HepG2 (cell line): Measurements from ENCODE around the gene ADAMTS2. TPM values are rescaled to one million over a fixed set of nuclear protein-coding genes. Genes with fewer than 3 reads are reported as not detected.

Experiments
- ATAC-seq: fragments of 200-7000 bp; cut with Tn5 transposase; 3 replicates; pipeline ENCODE4 v1.9.1; 2020; ENCODE audit warnings: mild to moderate bottlenecking, moderate library complexity
- BruUV-seq: library from RNA; stranded (reverse); fragments of 400-500 nt; replicated peaks from 2 replicates; lab custom pipeline; 2021; lab: Mats Ljungman, UMichigan
- CTCF ChIA-PET: fragments of 300-600 bp; formaldehyde crosslinking; extraction: SDS; loops from one replicate; lab custom pipeline; 2021; ENCODE audit warnings: low total read pairs, inconsistent platforms, low intra/inter-chr PET ratio; lab: Yijun Ruan, JAX
- POLR2A ChIA-PET: fragments of 350-600 bp; sonication (Branson Sonifier 250); formaldehyde crosslinking; loops from one replicate; lab custom pipeline; 2020; ENCODE audit warnings: antibody characterized with exemption, inconsistent platforms; lab: Yijun Ruan, JAX
- DNase-seq: peaks from one replicate; pipeline ENCODE4 v3.0.0-alpha.2; 2015; ENCODE audit warnings: low spot score
- FAIRE-seq: peaks from 3 replicates; lab custom pipeline; 2011; peaks lifted over from hg19 to GRCh38; lab: Jason Lieb, UNC
- H2AFZ ChIP-seq: one replicate; pipeline ENCODE4 v1.6.1; 2011; ENCODE audit warnings: low read length, inconsistent platforms
- H3K27ac ChIP-seq: fragments of 300-600 bp; 3 replicates; pipeline ENCODE4 v1.8.0; 2011; ENCODE audit warnings: mixed run types, mild to moderate bottlenecking, mixed read lengths, low read length, inconsistent platforms; ENCODE audit not compliant: insufficient read depth; ENCODE audit errors: extremely low read length
- H3K27me3 ChIP-seq, 2 experiments: fragments of 200-600 bp in 1 of 2; 2 replicates in 1 of 2; 3 replicates in 1 of 2; pipeline versions ENCODE4 v1.6.0 to v1.8.0; 2011; ENCODE audit warnings: low read length in 2 of 2, mild to moderate bottlenecking in 2 of 2, moderate library complexity in 2 of 2, inconsistent platforms in 1 of 2; ENCODE audit not compliant: insufficient read depth in 2 of 2, control insufficient read depth in 1 of 2
- H3K36me3 ChIP-seq, 2 experiments: fragments of 200-600 bp in 1 of 2; replicated peaks in 1 of 2; 2 replicates in 1 of 2; 3 replicates in 1 of 2; pipeline versions ENCODE4 v1.5.1 to v1.8.0; 2011; ENCODE audit warnings: low read length in 2 of 2, inconsistent platforms in 1 of 2; ENCODE audit not compliant: insufficient read depth in 2 of 2, control insufficient read depth in 1 of 2
- H3K4me1 ChIP-seq: 2 replicates; pipeline ENCODE4 v1.5.1; 2012; ENCODE audit warnings: low read length, inconsistent platforms; ENCODE audit not compliant: insufficient read depth
- H3K4me2 ChIP-seq: 2 replicates; pipeline ENCODE4 v1.6.0; 2011; ENCODE audit warnings: low read depth, low read length, inconsistent platforms
- H3K4me3 ChIP-seq, 3 experiments: fragments of 200-600 bp in 1 of 3; sonication (generic), shearing (Covaris generic) in 1 of 3; replicated peaks in 1 of 3; 2 replicates each; pipeline ENCODE4 v1.5.1; 2011 to 2016; ENCODE audit warnings: low read length in 3 of 3, inconsistent platforms in 2 of 3, low read depth in 2 of 3, mild to moderate bottlenecking in 2 of 3, control low read depth in 1 of 3, mixed read lengths in 1 of 3; ENCODE audit not compliant: insufficient read depth in 1 of 3
- H3K79me2 ChIP-seq: one replicate; pipeline ENCODE4 v1.6.1; 2011; ENCODE audit warnings: low read length, inconsistent platforms; ENCODE audit not compliant: insufficient read depth
- H3K9ac ChIP-seq: 2 replicates; pipeline ENCODE4 v1.6.0; 2011; ENCODE audit warnings: mild to moderate bottlenecking, low read depth, low read length, inconsistent platforms; ENCODE audit not compliant: insufficient read depth
- H3K9me3 ChIP-seq: 2 replicates; pipeline ENCODE4 v1.5.1; 2012; ENCODE audit warnings: mild to moderate bottlenecking, low read length
- H4K20me1 ChIP-seq: 2 replicates; pipeline ENCODE4 v1.6.0; 2011; ENCODE audit warnings: inconsistent platforms, mild to moderate bottlenecking, low read length, moderate library complexity; ENCODE audit not compliant: insufficient read depth
- CEBPG ChIP-seq: IDR thresholded peaks from 2 replicates; pipeline ENCODE4 v1.6.1; 2016
- FOXJ3 ChIP-seq: sonication (generic); formaldehyde crosslinking; IDR thresholded peaks from 2 replicates; pipeline ENCODE4 v1.4.0; 2020; ENCODE audit warnings: missing genetic modification reagents, mild to moderate bottlenecking, borderline replicate concordance
- FOXK2 ChIP-seq: fragments of 450-650 bp; IDR thresholded peaks from 2 replicates; pipeline ENCODE4 v1.6.1; 2016
- SNAI1 ChIP-seq: sonication (generic); formaldehyde crosslinking; IDR thresholded peaks from 2 replicates; pipeline ENCODE4 v1.5.0; 2020; ENCODE audit warnings: mild to moderate bottlenecking, missing genetic modification reagents, borderline replicate concordance
- SPEN ChIP-seq: sonication (generic); formaldehyde crosslinking; IDR thresholded peaks from 2 replicates; pipeline ENCODE4 v1.5.1; 2020; ENCODE audit warnings: low read depth, mild to moderate bottlenecking, missing genetic modification reagents
- TEAD3 ChIP-seq: optimal IDR thresholded peaks from 2 replicates; pipeline ENCODE3; 2016; ENCODE audit warnings: borderline replicate concordance
- ZNF234 ChIP-seq: sonication (generic); formaldehyde crosslinking; conservative IDR thresholded peaks from 2 replicates; pipeline ENCODE4 v1.5.1; 2020; ENCODE audit warnings: mild to moderate bottlenecking, missing genetic modification reagents
- ZNF766 ChIP-seq: sonication (generic); formaldehyde crosslinking; IDR thresholded peaks from 2 replicates; pipeline ENCODE4 v1.5.0; 2020; ENCODE audit warnings: missing genetic modification reagents, borderline replicate concordance
- ZNF839 ChIP-seq: sonication (generic); formaldehyde crosslinking; IDR thresholded peaks from 2 replicates; pipeline ENCODE4 v1.4.0; 2020; ENCODE audit warnings: missing genetic modification reagents, mild to moderate bottlenecking, borderline replicate concordance
- WGBS: methylation state at CpG from one replicate; pipeline ENCODE4 v1.1.6; 2017; ENCODE audit warnings: low lambda C conversion rate; 5-methylcytosine and 5-hydroxymethylcytosine counted together
- in situ Hi-C: cut with HindIII; loops from 2 replicates; pipeline ENCODE4 v1.10.0; 2017; ENCODE audit warnings: low pct_unique_long_range_greater_than_20kb; ENCODE audit not compliant: extremely low pct_ligation_motif_present
- intact Hi-C: fragments of 100-400 bp; cut with micrococcal nuclease; formaldehyde crosslinking; loops from one replicate; pipeline ENCODE4 v1.10.0; 2022; ENCODE audit not compliant: unreplicated experiment
- polyA plus RNA-seq, 8 experiments: library from polyadenylated mRNA; depleted of rRNA in 3 of 8; stranded (reverse) in 7 of 8; unstranded in 1 of 8; fragments of >200 nt; fragmentation: Illumina TruSeq in 4 of 8; extraction: Trizol in 4 of 8; gene quantifications; 2 replicates each; pipeline versions ENCODE4 v1.2.1 to v1.2.3, GENCODE V29; 2011 to 2016; ENCODE audit warnings: low read depth in 4 of 8, missing spikeins in 1 of 8, mixed read lengths in 1 of 8; ENCODE audit not compliant: insufficient read depth in 1 of 8
- total RNA-seq, 5 experiments: library from RNA; depleted of rRNA; stranded (reverse); fragments of >200 nt; fragmentation: Illumina TruSeq; extraction: Trizol; gene quantifications; 2 replicates each; pipeline ENCODE4 v1.2.3, GENCODE V29; 2016; ENCODE audit warnings: low read depth in 1 of 5
- TF ChIP-seq, protein P1 (sequence below): sonication (generic); formaldehyde crosslinking; conservative IDR thresholded peaks from 2 replicates; pipeline ENCODE4 v1.4.0; 2020; ENCODE audit warnings: missing genetic modification reagents
- TF ChIP-seq, protein P2 (sequence below): sonication (generic); formaldehyde crosslinking; IDR thresholded peaks from 2 replicates; pipeline ENCODE4 v1.4.0; 2020; ENCODE audit warnings: missing genetic modification reagents, mild to moderate bottlenecking, borderline replicate concordance

Gene ADAMTS2
- total and polyA plus RNA-seq, 2 of the 13 experiments (the other 11 are each of a cell fraction or from before 2014, with no cell fraction given): 0.24 to 3.5 TPM

DNA sequence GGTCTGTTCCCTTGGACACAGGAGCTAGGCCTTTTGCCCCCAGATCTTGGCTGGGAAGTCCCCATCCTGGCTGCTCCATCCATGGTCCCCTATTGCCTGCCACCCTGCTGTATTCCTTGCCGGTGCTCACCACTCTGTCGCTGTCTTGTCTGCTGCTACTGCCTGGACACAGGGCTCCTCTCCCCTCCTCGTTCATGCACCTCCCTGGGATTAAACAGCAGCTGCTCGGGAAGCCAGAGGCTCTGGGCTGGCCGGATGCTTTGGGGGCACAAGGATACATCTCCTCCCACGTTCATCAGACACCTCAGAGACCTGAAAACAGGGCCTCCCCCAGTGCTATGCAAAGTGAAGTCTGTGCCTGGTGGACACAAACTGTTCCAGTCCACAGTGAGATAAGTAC, 174.7 kb downstream of the ADAMTS2 start:
- in situ Hi-C loops: no loop called here
- TF ChIP-seq ZNF766 (CRISPR knock-in tag) (no peak), FOXK2 (no peak), ZNF839 (CRISPR knock-in tag) (no peak), CEBPG (CRISPR knock-in tag) (no peak)
- FAIRE-seq: no peak
- Histone ChIP-seq H3K27me3 (peaks cover 1 to 9% of the 10 kb centered on the region in 2 experiments; a peak in 2 of 5 replicates), H3K4me3 (no peak overlapping the region), H3K36me3 (no peaks in the 10 kb centered on the region), H3K4me1 (no peaks in the 10 kb centered on the region), H3K9me3 (no peaks in the 10 kb centered on the region), H3K27ac (no peak overlapping the region), H2AFZ (no peak overlapping the region), H3K79me2 (no peaks in the 10 kb centered on the region), H4K20me1 (no peaks in the 10 kb centered on the region), H3K4me2 (no peak overlapping the region), H3K9ac (no peak overlapping the region)
- POLR2A ChIA-PET: no interaction called here
- ATAC-seq: no peak
- BruUV-seq: no TSS peak
- CTCF ChIA-PET: no interaction called here
- intact Hi-C loops: no loop called here
- no peak for DNase-seq
- WGBS: 25% methylated on average over 3 of the region's 6 CpGs

- FAIRE-seq (no peak), DNase-seq (no peak), ATAC-seq (no peak)
- in situ Hi-C loops: loop anchor here (5.0 kb wide), 2 partner anchors 92 to 327 kb away; no protein-coding TSS in a partner anchor
- no peak overlapping the region for H2AFZ ChIP-seq
- no peaks in the 10 kb centered on the region for H3K79me2 ChIP-seq
- no peaks in the 10 kb centered on the region for H3K9me3 ChIP-seq
- no peak overlapping the region for H3K9ac ChIP-seq
- no peaks in the 10 kb centered on the region for H4K20me1 ChIP-seq
- WGBS: 23% methylated on average over 1 of the region's 1 CpG
- POLR2A ChIA-PET: no interaction called here
- H3K36me3 ChIP-seq: no peaks in the 10 kb centered on the region
- H3K4me2 ChIP-seq: no peak overlapping the region
- H3K4me3 ChIP-seq: no peak overlapping the region
- BruUV-seq: no TSS peak
- peaks cover 3 to 6% of the 10 kb centered on the region in 2 experiments; a peak in 3 of 5 replicates for H3K27me3 ChIP-seq
- intact Hi-C loops: loop anchor here (10.0 kb wide), 1 partner anchor 95 kb away; no protein-coding TSS in a partner anchor
- H3K4me1 ChIP-seq: no peaks in the 10 kb centered on the region
- CTCF ChIA-PET: no interaction called here
- H3K27ac ChIP-seq: no peak overlapping the region
- TF ChIP-seq SNAI1 (CRISPR knock-in tag): no peak
- TF ChIP-seq, protein P1, sequence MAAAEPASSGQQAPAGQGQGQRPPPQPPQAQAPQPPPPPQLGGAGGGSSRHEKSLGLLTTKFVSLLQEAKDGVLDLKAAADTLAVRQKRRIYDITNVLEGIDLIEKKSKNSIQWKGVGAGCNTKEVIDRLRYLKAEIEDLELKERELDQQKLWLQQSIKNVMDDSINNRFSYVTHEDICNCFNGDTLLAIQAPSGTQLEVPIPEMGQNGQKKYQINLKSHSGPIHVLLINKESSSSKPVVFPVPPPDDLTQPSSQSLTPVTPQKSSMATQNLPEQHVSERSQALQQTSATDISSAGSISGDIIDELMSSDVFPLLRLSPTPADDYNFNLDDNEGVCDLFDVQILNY (CRISPR knock-in tag): no peak
- no peak for TF ChIP-seq SPEN (CRISPR knock-in tag)
- no peak for TF ChIP-seq TEAD3
- TF ChIP-seq FOXJ3 (CRISPR knock-in tag): no peak
- TF ChIP-seq, protein P2, sequence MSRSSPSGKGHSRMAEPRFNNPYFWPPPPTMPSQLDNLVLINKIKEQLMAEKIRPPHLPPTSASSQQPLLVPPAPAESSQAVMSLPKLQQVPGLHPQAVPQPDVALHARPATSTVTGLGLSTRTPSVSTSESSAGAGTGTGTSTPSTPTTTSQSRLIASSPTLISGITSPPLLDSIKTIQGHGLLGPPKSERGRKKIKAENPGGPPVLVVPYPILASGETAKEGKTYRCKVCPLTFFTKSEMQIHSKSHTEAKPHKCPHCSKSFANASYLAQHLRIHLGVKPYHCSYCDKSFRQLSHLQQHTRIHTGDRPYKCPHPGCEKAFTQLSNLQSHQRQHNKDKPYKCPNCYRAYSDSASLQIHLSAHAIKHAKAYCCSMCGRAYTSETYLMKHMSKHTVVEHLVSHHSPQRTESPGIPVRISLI (CRISPR knock-in tag): no peak
- TF ChIP-seq ZNF234 (CRISPR knock-in tag): no peak
Observed at GRCh38 chr5:179169836-179170235, 175.4 kb downstream of the ADAMTS2 start.
